ENCODE results near the gene FOXK1.
"Not testable (repeated sequence)": the region's sequence is repeated elsewhere in the genome, so short reads cannot be mapped to it uniquely, and the experiment has no call there.

Gene FOXK1

DNA sequence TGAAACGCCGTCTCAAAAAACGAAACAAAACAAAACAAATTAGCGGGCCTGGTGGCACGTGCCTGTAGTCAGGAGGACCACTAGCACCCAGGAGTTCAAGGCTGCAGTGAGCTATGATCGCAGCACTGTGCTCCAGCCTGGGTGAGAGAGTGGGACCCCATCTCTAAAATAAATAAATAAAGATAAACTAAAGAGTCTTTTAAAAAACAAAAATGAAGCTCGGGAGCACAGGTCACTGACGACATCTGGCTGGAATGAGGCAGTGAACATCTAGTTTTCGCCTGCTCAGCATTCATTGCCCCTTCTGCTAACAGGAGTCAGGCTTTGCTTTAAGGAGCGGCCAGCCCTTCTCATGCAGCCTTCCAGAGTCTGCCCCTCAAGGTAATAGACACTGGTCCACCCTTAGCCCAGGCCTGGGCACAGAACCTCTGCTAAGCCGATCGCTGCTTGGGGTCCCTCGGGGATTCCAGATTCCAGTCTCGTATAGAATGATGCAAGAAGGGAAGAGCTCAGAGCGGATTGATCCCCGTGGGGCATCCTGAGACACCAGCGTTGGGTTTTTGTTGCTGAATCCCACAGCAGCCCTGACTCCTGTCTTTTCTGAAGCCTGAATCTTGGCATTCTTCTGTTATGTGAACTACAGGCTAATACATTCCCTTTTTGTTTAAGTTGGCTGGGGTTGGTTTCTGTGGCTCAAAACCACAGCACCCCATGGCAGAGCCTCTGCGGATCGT lies 14.2 kb upstream of the FOXK1 start:
- no peak overlapping the region for H3K4me3 ChIP-seq (replicated peaks; ENCODE audit: low read depth, low read length)
- TF ChIP-seq, protein P1, sequence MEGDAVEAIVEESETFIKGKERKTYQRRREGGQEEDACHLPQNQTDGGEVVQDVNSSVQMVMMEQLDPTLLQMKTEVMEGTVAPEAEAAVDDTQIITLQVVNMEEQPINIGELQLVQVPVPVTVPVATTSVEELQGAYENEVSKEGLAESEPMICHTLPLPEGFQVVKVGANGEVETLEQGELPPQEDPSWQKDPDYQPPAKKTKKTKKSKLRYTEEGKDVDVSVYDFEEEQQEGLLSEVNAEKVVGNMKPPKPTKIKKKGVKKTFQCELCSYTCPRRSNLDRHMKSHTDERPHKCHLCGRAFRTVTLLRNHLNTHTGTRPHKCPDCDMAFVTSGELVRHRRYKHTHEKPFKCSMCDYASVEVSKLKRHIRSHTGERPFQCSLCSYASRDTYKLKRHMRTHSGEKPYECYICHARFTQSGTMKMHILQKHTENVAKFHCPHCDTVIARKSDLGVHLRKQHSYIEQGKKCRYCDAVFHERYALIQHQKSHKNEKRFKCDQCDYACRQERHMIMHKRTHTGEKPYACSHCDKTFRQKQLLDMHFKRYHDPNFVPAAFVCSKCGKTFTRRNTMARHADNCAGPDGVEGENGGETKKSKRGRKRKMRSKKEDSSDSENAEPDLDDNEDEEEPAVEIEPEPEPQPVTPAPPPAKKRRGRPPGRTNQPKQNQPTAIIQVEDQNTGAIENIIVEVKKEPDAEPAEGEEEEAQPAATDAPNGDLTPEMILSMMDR (IDR thresholded peaks at IDR 0.05; ENCODE audit: low read length, missing control alignments), result no peak
- DNase-seq (ENCODE audit: low read depth), result peak; percentile 74

DNA sequence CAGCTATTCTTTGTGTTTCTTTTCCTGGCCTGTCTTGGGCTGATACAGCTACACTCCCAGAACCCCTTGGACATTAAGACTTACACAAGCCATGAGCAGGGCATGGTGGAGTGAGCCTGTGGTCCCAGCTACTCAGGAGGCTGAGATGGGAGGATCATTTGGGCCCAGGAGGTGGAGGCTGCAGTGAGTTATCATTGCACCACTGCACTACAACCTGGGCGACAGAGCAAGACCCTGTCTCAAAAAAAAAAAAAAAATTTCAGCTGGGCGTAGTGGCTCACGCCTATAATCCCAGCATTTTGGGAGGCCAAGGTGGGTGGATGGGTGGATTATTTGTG lies 13.6 kb upstream of the FOXK1 start:
- no peak for DNase-seq (ENCODE audit: low read depth)
- no peak overlapping the region for H3K4me3 ChIP-seq (replicated peaks; ENCODE audit: low read depth, low read length)
- TF ChIP-seq, protein P1 (IDR thresholded peaks at IDR 0.05; ENCODE audit: low read length, missing control alignments), result no peak

DNA sequence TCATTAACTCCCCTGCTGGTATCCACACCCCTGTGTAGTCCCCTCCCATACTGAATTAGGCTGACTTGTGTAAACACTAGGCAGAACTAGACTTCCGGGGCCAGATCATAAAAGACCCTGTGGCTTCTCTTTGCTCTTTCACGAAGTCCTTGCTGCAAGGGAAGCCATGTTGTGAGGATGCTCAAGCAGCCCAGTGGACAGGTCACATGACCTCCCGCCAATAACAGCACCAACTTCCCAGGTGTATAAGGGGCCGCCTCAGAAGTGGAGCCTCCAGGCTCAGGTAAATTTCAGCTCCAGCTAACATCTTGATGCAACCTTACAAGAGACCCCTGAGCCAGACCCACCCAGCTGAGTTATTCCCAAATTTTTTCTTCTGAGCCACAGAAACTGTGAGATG lies 11.3 kb upstream of the FOXK1 start:
- TF ChIP-seq, protein P1 (IDR thresholded peaks at IDR 0.05; ENCODE audit: low read length, missing control alignments), result no peak
- no peak for DNase-seq (ENCODE audit: low read depth)
- H3K4me3 ChIP-seq (replicated peaks; ENCODE audit: low read depth, low read length), result no peak overlapping the region

DNA sequence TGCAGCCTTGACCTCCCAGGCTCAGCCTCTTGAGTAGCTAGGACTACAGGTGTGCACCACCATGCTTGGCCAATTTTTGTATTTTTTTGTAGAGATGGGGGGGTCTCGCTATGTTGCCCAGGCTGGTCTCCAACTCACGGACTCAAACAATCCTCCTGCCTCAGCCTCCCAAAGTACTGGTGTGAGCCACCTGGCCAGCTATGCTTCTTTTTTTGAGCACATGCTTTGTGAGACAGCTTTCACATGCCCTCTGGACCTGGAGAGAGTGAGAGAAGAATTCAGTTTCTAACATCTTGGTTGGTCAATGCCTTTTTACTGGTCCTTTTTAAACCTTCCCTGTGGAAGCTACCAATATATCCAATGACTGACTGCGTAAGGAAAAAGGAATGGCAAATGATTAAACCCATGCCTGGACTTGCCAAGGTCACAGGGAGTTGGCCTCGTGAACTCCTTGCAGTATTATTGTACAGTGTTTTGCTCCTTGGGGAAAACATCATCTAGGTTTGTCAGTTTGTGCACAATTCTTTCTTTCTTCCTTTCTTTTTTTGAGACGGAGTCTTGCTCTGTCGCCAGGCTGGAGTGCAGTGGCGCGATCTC lies 6.2 kb upstream of the FOXK1 start:
- no peak overlapping the region for H3K4me3 ChIP-seq (replicated peaks; ENCODE audit: low read depth, low read length)
- TF ChIP-seq, protein P1 (IDR thresholded peaks at IDR 0.05; ENCODE audit: low read length, missing control alignments), result no peak
- no peak for DNase-seq (ENCODE audit: low read depth)

DNA sequence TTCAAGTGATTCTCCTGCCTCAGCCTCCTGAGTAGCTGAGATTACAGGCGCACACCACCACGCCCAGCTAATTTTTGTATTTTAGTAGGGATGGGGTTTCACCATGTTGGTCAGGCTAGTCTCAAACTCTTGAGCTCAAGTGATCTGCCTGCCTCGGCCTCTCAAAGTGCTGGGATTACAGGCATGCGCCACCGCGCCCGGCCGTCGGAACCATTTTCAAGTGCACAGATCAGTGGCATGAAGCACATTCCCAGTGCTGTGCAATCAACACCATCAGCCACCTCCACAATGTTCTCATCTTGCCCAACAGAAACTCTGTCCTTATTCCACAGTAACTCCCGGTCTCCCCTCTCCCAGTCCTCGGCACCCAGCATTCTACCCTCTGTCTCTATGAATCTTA lies 4.6 kb upstream of the FOXK1 start:
- not testable (repeated sequence) for DNase-seq (ENCODE audit: low read depth)

DNA sequence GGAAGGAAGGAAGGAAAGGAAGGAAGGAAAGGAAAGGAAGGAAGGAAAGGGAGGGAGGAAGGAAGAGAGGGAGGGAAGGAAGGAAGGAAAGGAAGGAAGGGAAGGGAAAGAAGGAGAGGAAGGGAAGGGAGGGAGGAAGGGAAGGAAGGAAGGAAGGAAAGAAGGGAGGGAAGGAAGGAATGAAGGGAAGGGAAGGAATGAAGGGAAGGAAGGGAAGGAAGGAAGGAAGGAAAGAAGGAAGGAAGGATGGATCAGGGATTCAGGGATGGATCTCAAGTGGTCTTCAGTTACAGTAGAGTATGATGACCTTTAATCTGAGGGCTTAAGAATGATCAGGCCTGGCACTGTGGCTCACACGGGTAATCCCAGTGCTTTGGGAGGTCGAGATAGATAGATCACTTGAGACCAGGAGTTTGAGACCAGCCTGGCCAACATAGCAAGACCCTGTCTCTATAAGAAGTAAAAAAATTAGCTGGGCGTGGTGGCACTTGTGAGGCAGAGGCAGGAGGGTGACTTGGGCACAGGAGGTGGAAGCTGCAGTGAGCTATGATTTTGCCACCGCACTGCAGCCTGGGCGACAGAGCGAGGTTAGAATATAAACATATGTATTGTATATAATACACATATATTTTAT lies 760 bp upstream of the FOXK1 start:
- no peak for DNase-seq (ENCODE audit: low read depth)
- TF ChIP-seq, protein P1 (IDR thresholded peaks at IDR 0.05; ENCODE audit: low read length, missing control alignments), result no peak
- H3K4me3 ChIP-seq (replicated peaks; ENCODE audit: low read depth, low read length), result peak overlapping the region; percentile 45

More for the DNA sequence above, 4.6 kb upstream of the FOXK1 start:
- not testable (repeated sequence) for H3K4me3 ChIP-seq (replicated peaks; ENCODE audit: low read depth, low read length)

DNA sequence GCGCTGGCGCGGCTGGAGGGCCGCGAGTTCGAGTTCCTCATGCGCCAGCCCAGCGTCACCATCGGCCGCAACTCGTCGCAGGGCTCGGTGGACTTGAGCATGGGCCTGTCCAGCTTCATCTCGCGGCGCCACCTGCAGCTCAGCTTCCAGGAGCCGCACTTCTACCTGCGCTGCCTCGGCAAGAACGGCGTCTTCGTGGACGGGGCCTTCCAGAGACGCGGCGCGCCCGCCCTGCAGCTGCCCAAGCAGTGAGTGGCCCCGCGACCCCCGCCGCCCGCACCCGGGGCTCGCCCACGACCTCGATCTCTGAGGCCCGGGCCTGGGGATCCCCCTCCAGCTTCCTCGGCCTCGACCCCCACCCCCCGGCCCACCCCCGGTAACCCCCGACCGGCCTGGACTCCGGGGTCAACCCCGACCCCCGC lies 537 bp downstream of the FOXK1 start:
- TF ChIP-seq, protein P1 (IDR thresholded peaks at IDR 0.05; ENCODE audit: low read length, missing control alignments), result no peak
- peak overlapping the region; percentile 86 for H3K4me3 ChIP-seq (replicated peaks; ENCODE audit: low read depth, low read length)
- DNase-seq (ENCODE audit: low read depth), result peak; percentile 55

All from fibroblast of pulmonary artery (primary cell).